A549 treated with DMSO at 1 μM for 4 hours (cell line): Measurements from ENCODE around the gene SRMS. TPM values are rescaled to one million over a fixed set of nuclear protein-coding genes. Genes with fewer than 3 reads are reported as not detected.

Experiments used
- total RNA-seq: library from RNA; stranded (reverse); fragments of 200-300 nt; extraction: Qiagen RNA extraction; gene quantifications from 5 replicates; pipeline ENCODE4 v1.2.3, GENCODE V29; 2022; ENCODE audit warnings: low read depth

SRMS gene
- total RNA-seq = 0.06 TPM in 1 of 5 replicates, not detected in the others

GRCh38 chr20:63547725-63548480 lies at the start of gene SRMS:
Gene SRMS, minus strand, starts transcription at chr20:63547749. Its CDS starts 286 bp downstream, at chr20:63547463.

GRCh38 chr20:63574156-63574828 lies 26.7 kb upstream of the SRMS start, which contains the start of gene HELZ2:
Gene HELZ2, minus strand, starts transcription at chr20:63574239. Its CDS starts 1,854 bp downstream, at chr20:63572385.

GRCh38 chr20:63553933-63554290 lies 6.4 kb upstream of the SRMS start, which contains the start of gene FNDC11:
Gene FNDC11, plus strand, starts transcription at chr20:63554159. Its CDS starts 1,505 bp downstream, at chr20:63555664.

DNA sequence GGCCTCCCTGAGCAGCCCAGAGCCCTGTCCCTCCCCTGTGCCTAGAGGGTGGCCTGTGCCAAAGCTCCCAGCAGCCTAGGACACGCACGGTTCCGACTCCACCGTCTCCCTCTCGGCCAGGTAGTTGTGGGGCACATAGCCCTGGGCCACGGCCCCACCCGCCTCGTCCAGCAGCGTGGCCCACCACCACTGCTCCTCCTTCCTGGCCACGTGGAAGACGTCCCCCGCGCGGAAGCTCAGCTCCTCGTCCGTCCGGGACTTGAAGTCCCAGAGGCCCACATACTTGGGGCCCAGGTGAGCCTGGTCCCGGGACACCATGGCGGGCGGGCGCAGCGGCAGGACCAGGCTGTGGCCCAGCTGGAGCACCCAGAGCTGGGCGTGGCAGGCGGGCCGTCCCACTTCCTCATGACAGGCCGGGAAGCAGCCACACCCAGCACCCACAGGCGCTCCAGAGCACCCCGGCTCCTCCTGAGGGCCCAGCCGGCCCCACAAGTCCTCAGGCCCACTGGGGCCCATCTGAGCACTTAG lies 10.5 kb downstream of the SRMS start, which contains the start of gene PTK6:
PTK6 (minus strand) TSS at position 380 of the 528 bp plus-strand sequence; CDS start at position 318, 62 bp downstream.

GRCh38 chr20:63520504-63520933 lies 27.0 kb downstream of the SRMS start, which contains the start of gene PPDPF:
Gene PPDPF, plus strand, starts transcription at chr20:63520765. Its CDS starts 544 bp downstream, at chr20:63521309.

DNA sequence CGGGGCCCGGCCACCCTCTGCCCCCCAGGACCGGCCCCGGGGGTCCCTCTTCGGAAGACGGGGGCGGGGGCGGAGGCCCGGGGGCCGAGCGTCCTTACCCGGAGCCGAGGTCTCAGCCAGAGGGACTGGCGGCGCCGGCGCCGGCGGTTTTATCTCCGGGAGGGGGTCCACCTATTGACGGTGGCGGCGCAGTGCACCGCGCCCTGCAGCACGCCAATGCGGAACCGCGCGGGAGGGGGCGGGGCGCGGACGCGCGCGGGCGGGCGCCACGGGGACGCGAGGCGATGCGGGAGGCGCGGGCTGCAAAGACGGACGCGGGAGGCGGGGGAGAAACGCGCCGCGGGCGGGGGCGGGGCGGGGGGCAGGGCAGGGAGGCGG lies 48.6 kb downstream of the SRMS start, which contains the start of gene EEF1A2:
EEF1A2 (minus strand) TSS at position 124 of the 378 bp plus-strand sequence. CDS start 1,320 bp downstream, outside the sequence.

Other genes starting within 250 kb of the SRMS start
- gene CHRNA4, start 186.4 kb downstream of the SRMS start, total RNA-seq = 0.19 to 2.1 TPM (median 0.29 TPM) in 5 replicates
- gene KCNQ2, start 75.1 kb downstream of the SRMS start, total RNA-seq = 0.47 to 0.86 TPM (median 0.75 TPM) in 5 replicates
- gene EEF1A2, start 48.7 kb downstream of the SRMS start, total RNA-seq = 128 to 177 TPM (median 145 TPM) in 5 replicates
- 248 to 342 TPM (median 288 TPM) in 5 replicates for gene PPDPF, start 27.0 kb downstream of the SRMS start, total RNA-seq
- 2.1 to 3.1 TPM (median 2.5 TPM) in 5 replicates for gene PTK6, start 10.4 kb downstream of the SRMS start, total RNA-seq
- gene FNDC11, start 6.4 kb upstream of the SRMS start, total RNA-seq = 0.07 to 0.20 TPM (median 0.16 TPM) in 5 replicates
- gene HELZ2, start 26.5 kb upstream of the SRMS start, total RNA-seq = 7.3 to 11.0 TPM (median 9.5 TPM) in 5 replicates
- 8.9 to 12.1 TPM (median 11.2 TPM) in 5 replicates for gene GMEB2, start 79.4 kb upstream of the SRMS start, total RNA-seq
- 7.5 to 11.4 TPM (median 9.0 TPM) in 5 replicates for gene STMN3, start 105.7 kb upstream of the SRMS start, total RNA-seq
- 5.3 to 8.8 TPM (median 7.0 TPM) in 5 replicates for gene RTEL1, start 110.6 kb upstream of the SRMS start, total RNA-seq
- 0.81 to 1.1 TPM (median 1.0 TPM) in 4 of 5 replicates, not detected in the other for gene TNFRSF6B, start 148.9 kb upstream of the SRMS start, total RNA-seq
- gene ARFRP1, start 160.2 kb upstream of the SRMS start, total RNA-seq = 27.9 to 37.6 TPM (median 32.6 TPM) in 5 replicates
- gene ZGPAT, start 160.3 kb upstream of the SRMS start, total RNA-seq = 24.0 to 30.5 TPM (median 27.2 TPM) in 5 replicates
- 3.4 to 11.6 TPM (median 8.1 TPM) in 5 replicates for gene LIME1, start 188.9 kb upstream of the SRMS start, total RNA-seq
- 60.9 to 99.3 TPM (median 87.7 TPM) in 5 replicates for gene SLC2A4RG, start 192.0 kb upstream of the SRMS start, total RNA-seq